ENCODE results near the gene NELFCD.

DNA sequence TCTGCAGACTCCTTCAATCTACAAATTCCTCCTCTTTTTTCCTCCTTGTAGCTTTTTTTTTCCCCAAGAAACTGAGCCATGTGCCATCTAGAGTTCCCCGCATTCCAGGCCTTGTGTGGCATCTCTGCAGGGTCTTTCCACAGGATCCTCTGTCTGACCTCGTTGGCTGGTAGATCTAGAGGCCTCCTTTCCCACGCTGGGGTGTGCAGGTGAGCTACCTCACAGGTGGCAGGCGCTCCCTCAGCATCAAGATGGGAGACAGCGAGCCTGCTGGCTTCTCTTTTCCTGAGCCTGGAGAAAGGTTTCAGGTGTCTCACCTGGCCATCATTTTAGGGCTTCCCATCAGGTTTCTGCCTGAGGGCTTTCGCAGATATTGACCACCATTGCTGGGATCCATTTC, 9.6 kb upstream of the NELFCD start:
- TF ChIP-seq CTCF (IDR thresholded peaks at IDR 0.05) (no peak), USF2 (IDR thresholded peaks at IDR 0.05; ENCODE audit: borderline replicate concordance, low read depth, low read length) (no peak), YY1 (IDR thresholded peaks at IDR 0.05; ENCODE audit: low read depth) (no peak), RAD21 (IDR thresholded peaks at IDR 0.05; ENCODE audit: low read length) (no peak), POLR2AphosphoS5 (IDR thresholded peaks at IDR 0.05; ENCODE audit: low read depth, low read length) (no peak), EZH2phosphoT487 (IDR thresholded peaks at IDR 0.05; ENCODE audit: borderline replicate concordance, low read depth) (no peak), REST (IDR thresholded peaks at IDR 0.05; ENCODE audit: low read depth, low read length) (no peak), MXI1 (IDR thresholded peaks at IDR 0.05; ENCODE audit: low read depth, low read length) (no peak), JUND (IDR thresholded peaks at IDR 0.05) (no peak), TAF1 (IDR thresholded peaks at IDR 0.05; ENCODE audit: borderline replicate concordance, low read depth, low read length) (no peak), EP300 (IDR thresholded peaks at IDR 0.05; ENCODE audit: borderline replicate concordance in 1 of 2, low read depth in 1 of 2, low read length in 1 of 2) (no peak), RCOR1 (IDR thresholded peaks at IDR 0.05; ENCODE audit: low read length) (no peak), NRF1 (IDR thresholded peaks at IDR 0.05; ENCODE audit: low read depth, low read length) (no peak)

Data from SK-N-SH (cell line).